ENCODE data around the gene RPS15.
"Not testable (repeated sequence)": the region's sequence is repeated elsewhere in the genome, so short reads cannot be mapped to it uniquely, and the experiment has no call there.

RPS15 gene

DNA sequence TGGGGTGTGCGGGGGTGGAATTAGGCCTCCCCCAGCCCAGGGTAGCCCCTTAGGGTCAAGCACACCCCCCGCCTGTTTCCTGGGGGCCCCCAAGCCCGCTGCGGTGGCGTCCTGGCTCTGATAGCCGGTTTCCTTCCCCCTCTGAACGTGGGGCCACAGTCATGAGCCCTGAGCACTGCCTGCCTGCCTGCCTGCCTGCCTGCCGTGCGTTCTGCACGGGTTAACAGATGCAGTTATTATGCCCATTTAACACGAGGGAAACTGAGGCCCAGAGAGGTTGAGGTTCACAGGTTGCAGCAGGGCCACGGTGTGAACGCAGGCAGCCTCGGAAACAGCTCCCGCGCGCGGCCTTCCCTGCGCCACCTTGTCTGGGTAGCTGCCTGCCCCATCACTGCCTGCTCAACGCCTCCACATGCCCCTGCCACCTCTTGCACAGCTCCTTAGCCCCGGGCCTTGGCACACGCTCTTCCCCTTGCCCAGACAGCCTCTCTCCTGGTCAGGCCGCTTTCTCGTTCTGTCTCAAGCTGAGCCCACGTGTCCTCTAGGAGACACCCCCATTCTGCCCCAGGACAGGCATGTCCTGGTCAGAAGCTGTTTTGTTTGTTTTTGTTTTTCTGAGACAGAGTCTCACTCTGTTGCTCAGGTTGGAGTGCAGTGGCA lies 35.7 kb upstream of the RPS15 start:
- DNase-seq: peak in 3 of 4 experiments; percentile 22 to 46 (median 28)

DNA sequence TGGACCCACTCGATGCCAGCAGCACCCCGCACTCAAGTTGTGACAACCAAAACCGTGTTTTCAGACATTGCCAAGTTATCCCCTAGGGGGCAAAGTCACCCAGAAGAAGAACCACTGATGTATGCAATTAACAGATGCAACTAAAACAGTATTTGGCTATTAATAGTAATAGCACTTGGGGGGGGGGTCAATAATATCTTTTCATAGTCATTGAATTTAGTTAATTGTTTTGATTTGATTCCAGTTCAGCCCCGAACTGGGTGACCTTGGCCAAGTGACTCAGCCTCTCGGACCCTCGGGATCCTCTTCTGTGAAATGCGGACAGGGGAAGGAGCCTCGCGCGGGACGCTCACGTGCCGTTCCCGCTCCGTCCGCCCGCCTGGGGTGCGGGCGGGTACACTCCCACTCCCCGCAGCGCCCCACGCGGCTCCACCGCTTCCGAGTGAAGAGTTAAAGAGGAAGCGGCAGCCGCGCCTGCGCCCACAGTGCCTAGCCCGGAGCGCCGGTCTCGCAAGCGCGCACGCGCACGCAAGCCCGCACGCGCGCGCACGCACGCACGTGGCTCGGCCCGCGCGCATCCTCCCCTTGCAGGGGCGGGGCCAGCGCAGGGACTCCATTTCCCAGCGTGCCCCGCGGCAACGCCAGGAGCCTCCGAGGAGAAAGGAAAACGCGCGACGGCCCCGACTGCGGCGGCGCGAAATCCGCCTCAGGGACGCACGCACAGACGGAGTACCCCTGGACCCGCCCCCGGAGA lies 31.2 kb upstream of the RPS15 start:
- peak; percentile 99 to 100 (median 100) for DNase-seq

DNA sequence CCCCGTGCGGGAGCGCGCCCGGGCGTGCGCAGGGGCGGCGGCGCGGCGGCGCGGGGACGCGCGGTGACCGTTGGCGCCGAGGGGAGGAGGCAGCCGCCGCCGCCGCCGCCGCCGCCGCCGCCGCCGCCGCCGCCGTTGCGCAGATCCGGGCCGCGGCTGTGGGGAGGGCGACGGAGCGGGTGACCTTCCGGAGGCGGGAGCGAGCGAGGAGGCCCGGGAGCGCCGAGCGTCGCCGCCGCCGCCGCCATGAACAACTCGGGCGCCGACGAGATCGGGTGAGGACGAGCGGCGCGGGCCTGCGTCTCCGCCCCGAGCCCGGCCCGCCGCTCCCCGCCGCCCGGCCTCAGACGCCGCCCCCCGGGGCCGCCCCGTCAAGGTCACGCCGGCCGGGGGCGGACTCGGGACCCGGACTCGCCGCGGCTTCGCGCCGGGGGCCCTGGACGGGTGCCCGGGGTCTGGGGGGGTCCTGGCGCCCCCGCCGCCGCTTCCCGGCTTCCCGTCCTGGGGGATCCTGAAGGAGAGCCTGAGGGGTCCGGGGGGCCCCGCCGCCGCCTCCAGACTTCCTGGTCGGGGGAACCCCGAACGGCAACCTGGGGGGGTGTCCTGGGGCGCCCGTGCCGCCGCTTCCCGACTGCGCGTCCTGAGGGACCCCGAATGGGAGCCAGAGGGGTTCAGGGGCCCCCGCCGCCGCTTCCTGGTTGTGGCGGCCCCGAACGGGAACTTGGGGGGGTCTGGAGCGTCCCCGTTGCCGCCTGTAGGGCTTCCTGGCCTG lies 30.5 kb upstream of the RPS15 start, which contains the start of gene DAZAP1:
DAZAP1 (plus strand) TSS at position 59 of the 772 bp plus-strand sequence; CDS start at position 247, 188 bp downstream.
- peak in 3 of 4 experiments; percentile 35 to 56 (median 36) for DNase-seq

GRCh38 chr19:1408300-1409203 lies 29.6 kb upstream of the RPS15 start:
- peak; percentile 49 to 80 (median 64) for DNase-seq

DNA sequence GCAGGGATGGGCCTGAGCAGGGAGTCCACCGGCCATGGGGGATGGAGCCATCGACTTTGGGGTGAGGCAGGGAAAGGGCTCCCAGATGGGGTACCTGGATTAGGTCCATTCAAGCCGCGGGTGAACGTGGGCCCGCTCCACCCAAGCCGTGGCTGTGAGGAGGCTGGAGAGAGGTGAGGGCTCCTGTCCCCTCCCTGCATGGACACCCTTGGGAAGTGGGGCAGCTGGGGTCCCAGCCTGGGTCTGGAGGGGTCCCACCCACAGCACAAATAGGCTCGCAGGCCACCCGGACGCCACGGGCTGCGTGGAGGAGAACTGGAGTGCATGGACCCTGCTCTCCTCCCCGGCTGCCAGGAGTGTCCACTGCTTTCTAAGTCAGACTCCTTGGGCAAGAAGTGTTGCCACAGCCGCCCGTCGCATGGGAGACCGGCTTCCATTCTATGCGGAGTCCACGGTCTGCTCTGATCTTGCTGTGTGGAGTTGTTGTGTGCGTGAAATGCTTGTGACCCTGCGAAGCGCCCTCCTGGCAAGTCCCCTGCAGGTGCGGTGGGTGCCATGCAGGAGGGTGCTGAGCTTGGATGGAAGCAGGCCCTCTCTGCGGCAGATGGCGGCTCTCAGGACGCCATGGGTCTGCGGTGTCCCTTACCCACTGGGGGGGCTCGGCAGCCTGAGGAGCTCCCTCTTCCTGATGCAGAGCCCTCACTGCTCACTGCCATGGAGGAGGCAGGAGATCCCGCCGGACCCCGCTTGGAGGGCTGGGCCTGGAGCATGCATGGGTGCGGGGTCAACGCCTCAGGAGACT lies 28.8 kb upstream of the RPS15 start:
- DNase-seq: no peak

GRCh38 chr19:1410136-1410786 lies 27.9 kb upstream of the RPS15 start:
- DNase-seq: peak in 3 of 4 experiments; percentile 16 to 43 (median 19)

DNA sequence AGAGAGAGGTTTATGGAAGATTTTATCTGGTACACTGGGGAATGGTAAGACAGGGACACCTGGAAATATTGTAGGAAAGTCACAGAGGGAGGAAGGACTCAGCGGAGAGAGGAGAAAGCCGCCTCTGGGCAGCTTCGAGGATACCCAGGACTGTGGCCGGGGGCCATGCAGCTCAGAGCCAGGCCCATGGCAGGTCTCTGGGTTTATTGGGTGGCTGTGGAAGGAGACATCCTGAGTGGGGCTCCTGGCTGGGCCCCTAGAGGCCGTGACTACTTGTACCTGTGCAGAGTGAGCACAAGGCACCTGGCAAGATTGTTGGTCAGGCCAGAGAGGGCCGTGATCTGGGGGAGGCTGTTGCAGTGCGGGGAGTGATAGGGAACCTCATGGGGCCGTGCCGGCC lies 27.4 kb upstream of the RPS15 start:
- DNase-seq: no peak

- DNase-seq: no peak
Observed at GRCh38 chr19:1411255-1412191, 26.7 kb upstream of the RPS15 start.

DNA sequence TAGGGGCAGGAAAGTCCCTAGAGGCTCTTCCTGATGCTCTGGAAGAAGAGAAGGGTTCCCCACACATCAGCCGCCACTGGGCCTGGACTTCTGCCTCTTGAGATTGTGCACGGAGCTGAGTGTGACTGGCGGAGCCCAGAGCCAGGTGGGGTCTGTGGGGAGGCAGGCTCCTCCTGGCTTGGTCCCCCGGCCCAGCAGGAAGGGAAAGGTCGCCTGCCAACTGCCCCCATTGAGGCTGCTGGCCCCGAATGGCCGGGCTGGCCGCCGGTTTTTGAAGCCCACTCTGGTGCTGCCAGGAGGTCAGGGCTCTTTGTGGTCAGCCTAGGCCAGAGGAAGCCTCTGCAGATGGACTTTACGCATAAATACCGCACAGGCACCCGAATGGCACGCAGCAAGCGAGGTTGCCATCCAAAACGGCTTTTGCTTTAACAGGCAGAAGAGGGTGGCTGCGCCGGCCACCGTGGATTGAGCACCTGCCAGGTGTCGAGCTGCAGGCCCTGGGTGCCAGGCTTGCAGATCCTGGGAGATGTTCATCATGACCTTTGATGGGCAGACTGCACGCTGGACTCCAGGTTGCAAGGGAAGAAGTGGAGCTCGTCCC lies 25.8 kb upstream of the RPS15 start:
- DNase-seq: no peak

DNA sequence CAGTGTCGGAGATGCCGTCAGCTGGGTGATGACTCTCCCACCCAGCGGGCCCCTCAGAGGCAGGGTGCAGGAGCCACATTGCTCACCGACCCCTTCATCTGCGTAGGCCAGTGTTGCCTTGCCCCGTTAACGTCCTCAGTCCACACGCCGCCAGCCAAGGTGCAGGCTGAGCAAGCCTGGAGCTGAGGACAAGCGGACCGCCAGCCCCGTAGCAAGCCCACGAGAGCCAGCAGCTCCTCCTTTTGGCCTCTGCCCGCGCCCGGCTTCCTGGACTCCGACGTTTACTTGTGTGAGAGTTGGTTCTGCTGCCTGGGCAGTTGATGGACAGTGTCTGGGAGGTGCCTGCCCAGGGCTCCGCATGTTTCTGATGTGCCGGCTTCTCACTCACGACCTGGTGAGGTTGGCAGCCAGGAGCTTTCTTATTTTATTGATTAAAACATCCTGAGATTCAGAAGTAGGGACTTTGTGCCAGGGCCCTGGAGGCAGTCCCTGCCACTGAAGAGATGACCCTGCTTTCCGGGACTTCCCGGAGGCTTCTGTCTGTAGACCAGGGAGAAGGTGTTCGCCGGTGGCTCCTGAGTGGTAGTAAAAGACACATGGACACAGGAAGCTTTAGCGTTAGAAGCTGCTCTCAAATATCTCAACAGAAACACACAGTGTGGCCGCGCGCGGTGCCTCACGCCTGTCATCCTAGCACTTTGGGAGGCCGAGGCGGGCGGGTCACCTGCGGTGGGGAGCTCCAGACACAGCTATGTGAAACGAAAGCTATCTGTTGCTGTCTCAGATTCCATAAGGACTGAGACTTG lies 25.0 kb upstream of the RPS15 start:
- DNase-seq: no peak

GRCh38 chr19:1416014-1416841 lies 22.0 kb upstream of the RPS15 start:
- no peak for DNase-seq

DNA sequence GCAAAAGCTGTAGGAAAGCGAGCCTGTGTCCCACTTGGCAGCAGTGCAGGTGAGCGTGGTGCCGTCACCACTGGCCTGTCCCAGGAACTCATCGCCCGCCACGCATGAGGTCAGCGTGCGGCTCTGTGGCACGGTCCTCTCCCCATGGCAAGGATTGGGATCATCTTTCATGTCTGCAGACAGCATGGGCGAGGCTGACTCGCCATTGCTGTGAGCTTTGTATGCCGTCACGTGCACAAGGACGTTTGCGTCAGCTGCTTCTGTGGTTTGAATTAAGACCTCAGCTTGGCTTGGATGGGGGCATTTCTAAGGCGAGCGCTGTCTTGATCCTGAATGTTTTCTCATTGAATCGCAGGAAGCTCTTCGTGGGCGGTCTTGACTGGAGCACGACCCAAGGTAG lies 21.1 kb upstream of the RPS15 start:
- no peak for DNase-seq

DNA sequence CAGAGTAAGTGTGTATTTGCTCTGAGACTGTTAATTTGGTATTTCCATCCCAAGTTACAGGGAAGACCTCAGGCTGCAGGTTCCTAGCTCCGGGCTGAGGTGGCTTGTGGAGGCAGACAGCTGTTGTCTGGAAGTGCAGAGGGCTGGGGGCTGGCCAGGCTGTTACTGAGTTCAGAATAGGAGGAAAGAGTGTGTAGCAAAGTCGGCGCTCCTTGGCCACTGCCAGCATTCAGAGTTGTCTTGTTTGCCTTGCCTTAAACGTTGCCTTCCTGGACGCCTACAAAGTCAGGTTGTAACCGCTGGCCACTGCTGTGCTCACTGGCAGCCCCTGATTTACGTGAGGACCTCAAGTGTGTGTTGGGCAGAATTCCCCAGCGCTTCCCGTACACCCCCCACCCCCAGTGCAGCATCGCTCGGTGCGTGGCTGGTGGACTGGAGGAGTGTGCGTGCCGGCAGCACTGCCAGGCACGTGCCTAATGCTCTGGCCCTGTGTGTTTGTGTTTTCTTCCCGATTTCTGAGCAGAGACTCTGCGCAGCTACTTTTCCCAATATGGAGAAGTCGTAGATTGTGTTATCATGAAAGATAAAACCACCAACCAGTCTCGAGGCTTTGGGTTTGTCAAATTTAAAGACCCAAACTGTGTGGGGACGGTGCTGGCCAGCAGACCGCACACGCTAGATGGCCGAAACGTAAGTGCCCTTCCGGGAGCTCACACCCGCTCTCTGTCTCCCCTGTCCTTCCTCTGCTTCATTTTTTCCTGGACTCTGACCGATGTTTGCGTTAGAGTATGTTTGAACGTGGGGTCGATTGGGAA lies 20.3 kb upstream of the RPS15 start:
- DNase-seq: no peak

DNA sequence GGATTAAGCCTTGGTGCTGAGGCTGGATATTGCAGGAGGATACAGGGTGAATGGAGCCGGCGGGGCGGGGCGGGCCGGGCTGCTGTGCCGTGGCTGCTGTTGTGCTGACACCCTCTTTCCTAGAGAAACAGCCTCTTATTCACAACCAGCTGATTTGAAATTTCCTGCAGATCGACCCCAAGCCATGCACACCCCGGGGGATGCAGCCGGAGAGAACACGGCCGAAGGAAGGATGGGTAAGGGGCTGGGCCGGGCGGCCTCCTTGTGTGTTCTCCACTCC lies 19.8 kb upstream of the RPS15 start:
- DNase-seq: no peak

GRCh38 chr19:1418951-1419738 lies 19.1 kb upstream of the RPS15 start:
- DNase-seq: no peak

DNA sequence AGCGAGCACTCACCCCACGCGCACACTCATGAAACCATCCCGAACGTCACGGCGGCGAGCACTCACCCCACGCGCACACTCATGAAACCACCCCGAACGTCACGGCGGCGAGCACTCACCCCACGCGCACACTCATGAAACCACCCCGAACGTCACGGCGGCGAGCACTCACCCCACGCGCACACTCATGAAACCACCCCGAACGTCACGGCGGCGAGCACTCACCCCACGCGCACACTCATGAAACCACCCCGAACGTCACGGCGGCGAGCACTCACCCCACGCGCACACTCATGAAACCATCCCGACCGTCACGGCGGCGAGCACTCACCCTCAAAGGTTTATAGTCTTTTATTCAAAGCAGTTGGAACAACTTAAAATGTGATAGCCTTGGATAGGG lies 18.1 kb upstream of the RPS15 start:
- not testable (repeated sequence) for DNase-seq

All from suppressor macrophage (primary cell).